Upper lobe of left lung (tissue), 4 donors: ENCODE data around the gene NPW.

ENCODE experiments used
- CTCF ChIP-seq, 6 experiments: fragments of 450-650 bp in 4 of 6; fragments of 200-600 bp in 2 of 6; sonication (generic) in 2 of 6; IDR thresholded peaks; one replicate each; pipeline ENCODE4 v1.5.1; 2016 to 2019; ENCODE audit warnings: antibody characterized with exemption in 6 of 6
- POLR2A ChIP-seq, 4 donors: fragments of 450-650 bp; IDR thresholded peaks; one replicate each; pipeline ENCODE4 v1.5.1; 2016 to 2017; ENCODE audit warnings: antibody characterized with exemption in 4 of 4, mild to moderate bottlenecking in 2 of 4
- POLR2AphosphoS5 ChIP-seq, 2 donors: sonication (generic); formaldehyde crosslinking; IDR thresholded peaks; one replicate each; pipeline ENCODE4 v1.5.1; 2017; ENCODE audit warnings: antibody characterized with exemption in 2 of 2

GRCh38 chr16:2066139-2066538 is 46.6 kb downstream of the NPW start:
- TF ChIP-seq CTCF (IDR thresholded peaks at IDR 0.05) = no peak
- no peak for TF ChIP-seq POLR2A (IDR thresholded peaks at IDR 0.05)
- no peak for TF ChIP-seq POLR2AphosphoS5 (IDR thresholded peaks at IDR 0.05)
